Choroid plexus epithelial cell (primary cell): Measurements from ENCODE around the gene MAPK1.
"Not testable (repeated sequence)": the region's sequence is repeated elsewhere in the genome, so short reads cannot be mapped to it uniquely, and the experiment has no call there.

Source experiments
- DNase-seq: peaks from one replicate; pipeline ENCODE4 v3.0.0-alpha.2; 2010; ENCODE audit warnings: low read depth
- H3K4me3 ChIP-seq: 2 replicates; pipeline ENCODE4 v1.5.1; 2011; ENCODE audit warnings: low read depth, mild to moderate bottlenecking, control low read depth, low read length, moderate library complexity
- TF ChIP-seq, protein P1 (sequence below): conservative IDR thresholded peaks from 2 replicates; pipeline ENCODE4 v1.5.1; 2011; ENCODE audit warnings: low read depth, mild to moderate bottlenecking, control low read depth, inconsistent platforms, low read length, moderate library complexity

Gene MAPK1

DNA sequence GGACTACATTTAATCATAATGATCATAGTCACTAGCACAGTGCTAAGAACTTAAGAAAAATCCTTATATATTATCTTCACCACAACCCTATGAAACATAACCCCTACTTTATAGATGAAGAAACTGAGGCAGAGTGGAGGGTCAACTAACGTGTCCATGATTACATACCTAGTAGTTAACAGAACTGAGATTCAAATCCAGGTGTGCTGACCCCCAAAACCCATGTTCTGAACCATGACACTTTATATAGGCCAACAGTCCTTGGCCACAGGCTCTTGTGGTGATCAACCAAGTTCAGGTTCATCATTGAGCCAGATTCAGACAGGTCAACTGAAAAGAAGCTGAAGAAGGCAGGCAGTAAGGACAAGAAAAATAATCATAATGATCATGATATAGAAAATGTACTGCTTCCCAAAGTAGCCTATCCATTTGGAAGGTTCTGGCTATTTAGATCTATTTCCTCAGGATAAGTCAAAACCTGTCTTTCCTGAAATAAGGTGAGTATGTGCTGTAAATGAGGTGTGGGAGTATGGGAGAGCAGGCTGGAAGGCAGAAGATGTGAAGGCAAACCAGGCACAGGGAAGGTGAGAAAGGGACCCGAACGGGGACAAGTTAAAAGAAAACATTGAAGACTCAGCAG is 39.7 kb downstream of the MAPK1 start:
- no peak overlapping the region for H3K4me3 ChIP-seq
- no peak for DNase-seq
- TF ChIP-seq, protein P1, sequence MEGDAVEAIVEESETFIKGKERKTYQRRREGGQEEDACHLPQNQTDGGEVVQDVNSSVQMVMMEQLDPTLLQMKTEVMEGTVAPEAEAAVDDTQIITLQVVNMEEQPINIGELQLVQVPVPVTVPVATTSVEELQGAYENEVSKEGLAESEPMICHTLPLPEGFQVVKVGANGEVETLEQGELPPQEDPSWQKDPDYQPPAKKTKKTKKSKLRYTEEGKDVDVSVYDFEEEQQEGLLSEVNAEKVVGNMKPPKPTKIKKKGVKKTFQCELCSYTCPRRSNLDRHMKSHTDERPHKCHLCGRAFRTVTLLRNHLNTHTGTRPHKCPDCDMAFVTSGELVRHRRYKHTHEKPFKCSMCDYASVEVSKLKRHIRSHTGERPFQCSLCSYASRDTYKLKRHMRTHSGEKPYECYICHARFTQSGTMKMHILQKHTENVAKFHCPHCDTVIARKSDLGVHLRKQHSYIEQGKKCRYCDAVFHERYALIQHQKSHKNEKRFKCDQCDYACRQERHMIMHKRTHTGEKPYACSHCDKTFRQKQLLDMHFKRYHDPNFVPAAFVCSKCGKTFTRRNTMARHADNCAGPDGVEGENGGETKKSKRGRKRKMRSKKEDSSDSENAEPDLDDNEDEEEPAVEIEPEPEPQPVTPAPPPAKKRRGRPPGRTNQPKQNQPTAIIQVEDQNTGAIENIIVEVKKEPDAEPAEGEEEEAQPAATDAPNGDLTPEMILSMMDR = no peak

DNA sequence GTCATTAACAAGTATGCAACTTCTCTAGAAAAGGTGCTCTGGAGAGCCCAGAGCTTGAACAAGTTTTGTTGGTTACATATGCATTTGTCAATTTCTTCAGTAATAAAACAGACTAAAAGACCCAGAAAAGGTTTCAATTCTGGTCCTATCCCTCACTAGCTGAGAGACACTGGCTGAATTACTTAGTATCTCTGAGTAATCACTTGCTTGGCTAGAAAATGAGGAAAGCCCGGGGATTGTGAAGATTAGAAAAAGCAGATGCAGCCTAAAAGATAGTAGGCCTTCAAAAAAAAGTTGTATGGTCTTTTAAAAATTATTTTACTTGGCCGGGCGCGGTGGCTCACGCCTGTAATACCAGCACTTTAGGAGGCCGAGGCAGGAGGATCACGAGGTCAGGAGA is 41.2 kb downstream of the MAPK1 start:
- no peak for DNase-seq
- TF ChIP-seq, protein P1 = no peak
- H3K4me3 ChIP-seq = no peak overlapping the region

DNA sequence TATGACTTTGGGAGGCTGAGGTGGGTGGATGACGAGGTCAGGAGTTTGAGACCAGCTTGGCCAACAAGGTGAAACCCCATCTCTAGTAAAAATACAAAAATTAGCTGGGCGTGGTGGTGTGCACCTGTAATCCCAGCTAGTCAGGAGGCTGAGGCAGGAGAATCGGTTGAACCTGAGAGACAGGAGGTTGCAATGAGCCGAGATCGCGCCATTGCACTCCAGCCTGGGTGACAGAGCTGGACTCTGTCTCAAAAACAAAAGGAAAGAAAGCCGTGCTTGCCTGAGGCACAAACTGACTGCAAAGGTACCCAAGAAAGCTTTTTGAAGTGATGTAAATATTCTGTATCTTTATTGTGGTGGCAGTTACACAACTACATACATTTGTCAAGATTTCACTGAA is 42.5 kb downstream of the MAPK1 start:
- H3K4me3 ChIP-seq, DNase-seq: not testable (repeated sequence)

DNA sequence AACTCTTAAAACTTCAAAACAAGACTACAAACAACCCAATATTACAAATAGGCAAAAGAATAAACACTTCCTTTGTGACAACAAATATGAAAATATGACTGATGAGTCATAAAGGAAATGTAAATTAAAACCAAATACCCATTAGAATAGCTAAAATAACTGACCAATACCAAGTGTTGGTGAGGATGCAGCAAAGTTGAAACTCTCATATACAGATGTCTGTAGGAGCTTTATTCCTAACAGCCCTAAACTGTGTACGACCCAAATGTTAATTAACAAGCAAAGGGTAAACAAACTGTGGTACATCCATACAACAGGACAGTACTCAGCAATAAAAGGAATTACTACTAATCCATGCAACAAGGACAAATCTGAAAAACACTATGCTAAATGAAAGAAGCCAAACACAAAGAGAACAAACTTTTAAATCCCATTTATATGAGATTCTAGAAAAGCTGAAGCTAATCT is 43.0 kb downstream of the MAPK1 start:
- TF ChIP-seq, protein P1 = no peak
- no peak overlapping the region for H3K4me3 ChIP-seq
- no peak for DNase-seq

DNA sequence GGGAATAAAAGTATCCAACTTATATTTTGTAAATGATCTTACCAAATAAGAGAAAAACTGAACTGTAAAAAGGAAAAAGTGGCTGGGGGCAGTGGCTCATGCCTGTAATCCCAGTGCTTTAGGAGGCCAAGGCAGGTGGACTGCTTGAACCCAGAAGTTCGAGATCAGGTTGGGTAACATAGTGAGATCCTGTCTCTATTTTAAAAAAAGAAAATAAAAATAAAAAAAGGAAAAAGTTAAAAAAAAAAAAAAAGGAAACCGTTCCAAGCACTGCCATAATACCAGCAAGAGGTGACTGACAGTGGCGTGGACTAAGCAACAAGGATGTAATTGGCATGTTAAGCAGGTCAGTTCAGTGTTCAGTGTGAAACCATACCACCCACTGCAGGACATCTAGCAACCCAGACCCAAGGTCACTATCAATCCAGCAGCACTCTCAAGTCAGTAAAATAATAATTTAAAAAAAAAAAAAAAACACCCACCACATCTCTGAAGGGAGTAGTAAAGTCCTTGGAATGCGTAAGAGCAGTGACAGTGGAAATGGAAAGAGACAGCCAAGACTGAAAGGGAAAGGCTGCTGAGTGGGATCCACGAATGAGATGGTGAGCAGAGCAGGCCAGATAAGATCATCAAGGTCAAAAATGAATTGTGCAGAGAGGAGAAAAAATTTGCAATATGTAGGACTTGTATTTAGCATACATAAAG is 43.6 kb downstream of the MAPK1 start:
- TF ChIP-seq, protein P1 = no peak
- no peak overlapping the region for H3K4me3 ChIP-seq
- DNase-seq = peak; percentile 35

DNA sequence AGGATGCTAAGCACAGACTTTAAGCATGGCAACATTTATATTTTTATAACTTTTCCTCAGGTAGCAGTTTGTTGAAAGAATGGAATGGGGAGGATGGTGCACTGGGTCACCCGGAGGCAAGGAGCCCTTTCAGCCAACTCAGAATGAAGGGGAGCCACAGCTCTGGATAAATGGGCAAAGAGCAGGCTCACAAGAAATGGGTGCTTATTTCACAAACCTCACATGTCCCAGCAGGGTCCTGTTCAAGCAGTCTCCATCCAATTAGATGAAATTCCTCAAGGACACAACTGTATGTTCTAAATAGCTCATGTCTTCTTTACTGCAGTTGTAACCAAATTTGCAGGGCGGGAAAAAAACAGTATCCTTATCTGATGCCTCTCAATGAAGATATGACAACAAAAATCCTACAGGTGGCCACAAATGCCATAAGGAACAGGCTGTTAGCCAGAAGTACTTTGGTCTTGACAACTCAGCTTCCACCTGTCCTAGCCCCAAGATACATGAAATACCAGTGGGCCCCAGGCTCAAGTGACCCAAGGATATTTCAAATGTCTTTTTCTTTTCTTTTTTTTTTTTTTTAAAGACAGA is 48.2 kb downstream of the MAPK1 start:
- H3K4me3 ChIP-seq = no peak overlapping the region
- DNase-seq = no peak
- TF ChIP-seq, protein P1 = no peak

DNA sequence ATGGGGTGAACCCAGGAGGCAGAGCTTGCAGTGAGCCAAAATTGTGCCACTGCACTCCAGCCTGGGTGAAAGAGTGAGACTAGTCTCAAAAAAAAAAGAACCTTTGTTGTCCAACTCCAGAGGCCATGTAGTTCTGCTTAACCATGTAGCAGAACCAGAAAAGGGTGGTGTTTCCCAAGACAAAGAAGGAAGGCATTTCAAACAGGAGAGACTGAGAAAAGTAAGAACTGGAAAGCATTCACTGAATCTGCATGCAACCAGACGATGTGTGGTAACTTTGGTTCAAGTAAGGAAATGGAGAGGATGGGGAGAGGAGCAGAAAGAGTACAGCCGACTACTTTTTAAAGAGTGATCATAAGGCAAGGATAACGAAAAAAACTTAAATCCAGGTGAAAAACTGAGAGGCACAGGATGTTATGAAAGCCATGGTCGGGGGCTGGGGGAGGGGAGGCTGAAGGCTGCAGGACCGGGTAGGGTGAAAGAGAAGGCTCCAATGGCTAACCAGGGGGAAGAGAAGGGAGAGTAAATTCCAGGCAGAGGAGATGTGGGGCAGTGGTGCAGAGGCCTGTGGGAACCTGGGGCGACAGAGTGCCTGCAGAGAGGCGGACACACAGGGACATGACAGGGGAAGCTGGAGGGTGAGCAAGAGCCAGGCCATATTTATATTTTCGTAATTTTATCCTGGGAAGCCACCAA is 48.8 kb downstream of the MAPK1 start:
- no peak overlapping the region for H3K4me3 ChIP-seq
- DNase-seq = no peak
- TF ChIP-seq, protein P1 = no peak

DNA sequence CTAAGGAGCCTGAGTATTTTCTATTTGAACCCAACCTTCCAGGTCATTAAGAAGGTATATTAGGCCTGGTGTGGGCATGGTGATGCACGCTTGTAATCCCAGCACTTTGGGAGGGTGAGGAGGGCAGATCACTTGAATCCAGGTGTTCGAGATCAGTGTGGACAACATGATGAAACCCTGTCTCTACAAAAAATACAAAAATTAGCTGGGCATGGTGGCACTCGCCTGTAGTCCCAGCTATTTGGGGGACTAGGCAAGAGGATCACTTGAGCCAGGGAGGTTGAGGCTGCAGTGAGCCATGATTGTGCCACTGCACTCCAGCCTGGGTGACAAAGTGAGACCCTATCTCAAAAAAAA is 50.0 kb downstream of the MAPK1 start:
- not testable (repeated sequence) for H3K4me3 ChIP-seq, DNase-seq
